Embryonic facial prominence (tissue), 1 donor: Measurements from ENCODE around the gene RBMS1.

ENCODE experiments used
- DNase-seq: peaks from one replicate; pipeline ENCODE4 v3.0.0-alpha.2; 2016; ENCODE audit errors: extremely low spot score

RBMS1 gene

GRCh38 chr2:160334028-160334741 is 159.4 kb downstream of the RBMS1 start:
- no peak for DNase-seq

- no peak for DNase-seq
These were observed 160.1 kb downstream of the RBMS1 start for GRCh38 chr2:160333324-160334027.

- no peak for DNase-seq
These were observed 161.3 kb downstream of the RBMS1 start for GRCh38 chr2:160332318-160332717.

GRCh38 chr2:160331258-160332025 is 162.2 kb downstream of the RBMS1 start:
- no peak for DNase-seq

- no peak for DNase-seq
These were observed 164.6 kb downstream of the RBMS1 start for GRCh38 chr2:160328811-160329527.

- no peak for DNase-seq
These were observed 166.8 kb downstream of the RBMS1 start for GRCh38 chr2:160326786-160327185.

- no peak for DNase-seq
These were observed 168.2 kb downstream of the RBMS1 start for GRCh38 chr2:160325418-160325817.

GRCh38 chr2:160324917-160325316 is 168.7 kb downstream of the RBMS1 start:
- DNase-seq, result no peak

GRCh38 chr2:160324161-160324800 is 169.3 kb downstream of the RBMS1 start:
- DNase-seq, result no peak

GRCh38 chr2:160322320-160322719 is 171.3 kb downstream of the RBMS1 start:
- DNase-seq, result no peak

- no peak for DNase-seq
These were observed 172.6 kb downstream of the RBMS1 start for GRCh38 chr2:160321006-160321405.

GRCh38 chr2:160319700-160320099 is 173.9 kb downstream of the RBMS1 start:
- DNase-seq, result no peak

- DNase-seq, result no peak
These were observed 175.4 kb downstream of the RBMS1 start for GRCh38 chr2:160318218-160318617.

- DNase-seq, result peak; percentile 36
These were observed 176.2 kb downstream of the RBMS1 start for GRCh38 chr2:160317181-160318099.

GRCh38 chr2:160315337-160315736 is 178.3 kb downstream of the RBMS1 start:
- DNase-seq, result no peak

GRCh38 chr2:160310118-160310828 is 183.3 kb downstream of the RBMS1 start:
- peak; percentile 41 for DNase-seq

- no peak for DNase-seq
These were observed 184.0 kb downstream of the RBMS1 start for GRCh38 chr2:160309585-160309984.

- DNase-seq, result no peak
These were observed 184.7 kb downstream of the RBMS1 start for GRCh38 chr2:160308915-160309314.

GRCh38 chr2:160308476-160308875 is 185.1 kb downstream of the RBMS1 start:
- DNase-seq, result no peak

- peak; percentile 40 for DNase-seq
These were observed 186.6 kb downstream of the RBMS1 start for GRCh38 chr2:160306985-160307384.
